HG03460 (cell line): ENCODE results near the gene C8B.

Experiments used
- ATAC-seq: cut with Tn5 transposase; IDR thresholded peaks from one replicate; pipeline ENCODE4 v1.9.1; 2021; ENCODE audit not compliant: unreplicated experiment

Gene C8B

GRCh38 chr1:56905667-56906066 lies 60.1 kb downstream of the C8B start:
- ATAC-seq, result no peak

- ATAC-seq, result no peak
Measured at GRCh38 chr1:56904663-56905397, 61.0 kb downstream of the C8B start.

- ATAC-seq, result no peak
Measured at GRCh38 chr1:56903778-56904177, 62.0 kb downstream of the C8B start.

GRCh38 chr1:56901716-56902115 lies 64.1 kb downstream of the C8B start:
- ATAC-seq, result no peak

GRCh38 chr1:56898879-56899278 lies 66.9 kb downstream of the C8B start:
- no peak for ATAC-seq

GRCh38 chr1:56898005-56898373 lies 67.8 kb downstream of the C8B start:
- no peak for ATAC-seq

- ATAC-seq, result no peak
Measured at GRCh38 chr1:56897150-56898004, 68.4 kb downstream of the C8B start.

GRCh38 chr1:56894014-56894413 lies 71.8 kb downstream of the C8B start:
- no peak for ATAC-seq

GRCh38 chr1:56890229-56890628 lies 75.6 kb downstream of the C8B start:
- ATAC-seq, result no peak

- ATAC-seq, result no peak
Measured at GRCh38 chr1:56881417-56881816, 84.4 kb downstream of the C8B start.

- no peak for ATAC-seq
Measured at GRCh38 chr1:56880774-56881173, 85.0 kb downstream of the C8B start.
